CD14-positive monocyte (primary cell): ENCODE results near the gene NSMCE1. TPM values are rescaled to one million over a fixed set of nuclear protein-coding genes. Genes with fewer than 3 reads are reported as not detected.
A peak's percentile ranks its signal among the peaks of the same experiment; 100 is the strongest.

Experiments
- DNase-seq, 3 donors: peaks; one replicate each; pipeline ENCODE4 v3.0.0-alpha.2; 2011 to 2022
- H2AFZ ChIP-seq: 2 replicates; pipeline ENCODE4 v1.6.0; 2012; ENCODE audit warnings: mild to moderate bottlenecking, low read depth, low read length, inconsistent platforms; ENCODE audit not compliant: insufficient read depth, poor library complexity, severe bottlenecking
- H3K27ac ChIP-seq, 2 donors: 1 replicate in 1 of 2; 2 replicates in 1 of 2; pipeline ENCODE4 v1.5.1; 2012 to 2013; ENCODE audit warnings: low read length in 2 of 2, control low read depth in 1 of 2, inconsistent platforms in 1 of 2, low read depth in 1 of 2, mild to moderate bottlenecking in 1 of 2
- H3K27me3 ChIP-seq, 2 donors: one replicate each; pipeline versions ENCODE4 v1.6.0 to v1.6.1; 2011 to 2013; ENCODE audit warnings: low read length in 2 of 2; ENCODE audit not compliant: control insufficient read depth in 2 of 2, insufficient read depth in 2 of 2
- H3K36me3 ChIP-seq, 2 donors: replicated peaks in 1 of 2; 1 replicate in 1 of 2; 2 replicates in 1 of 2; pipeline versions ENCODE4 v1.5.1 to v1.6.1; 2012 to 2013; ENCODE audit warnings: low read length in 2 of 2, control low read depth in 1 of 2, inconsistent platforms in 1 of 2, mild to moderate bottlenecking in 1 of 2; ENCODE audit not compliant: insufficient read depth in 2 of 2, control insufficient read depth in 1 of 2
- H3K4me1 ChIP-seq, 2 donors: 1 replicate in 1 of 2; 2 replicates in 1 of 2; pipeline versions ENCODE4 v1.5.1 to v1.6.1; 2012 to 2013; ENCODE audit warnings: low read length in 2 of 2, control low read depth in 1 of 2, inconsistent platforms in 1 of 2, mild to moderate bottlenecking in 1 of 2, moderate library complexity in 1 of 2; ENCODE audit not compliant: insufficient read depth in 2 of 2, control insufficient read depth in 1 of 2
- H3K4me2 ChIP-seq: replicated peaks from 2 replicates; pipeline ENCODE3; 2012; ENCODE audit warnings: low read length, moderate library complexity, mild to moderate bottlenecking; ENCODE audit not compliant: poor library complexity, severe bottlenecking; ENCODE audit errors: extremely low read depth
- H3K4me3 ChIP-seq, 3 experiments: fragments of 200-600 bp in 1 of 3; sonication (generic) in 1 of 3; replicated peaks in 1 of 3; 1 replicate in 2 of 3; 2 replicates in 1 of 3; pipeline ENCODE4 v1.5.1; 2011 to 2013; ENCODE audit warnings: low read length in 3 of 3, mild to moderate bottlenecking in 3 of 3, control low read depth in 2 of 3, low read depth in 2 of 3, inconsistent platforms in 1 of 3, moderate library complexity in 1 of 3
- H3K79me2 ChIP-seq: 2 replicates; pipeline ENCODE4 v1.6.0; 2012; ENCODE audit warnings: mild to moderate bottlenecking, control low read depth, inconsistent platforms, low read length, moderate library complexity; ENCODE audit not compliant: insufficient read depth
- H3K9ac ChIP-seq: 2 replicates; pipeline ENCODE4 v1.6.0; 2017; ENCODE audit warnings: low read length, mild to moderate bottlenecking; ENCODE audit not compliant: insufficient read depth, poor library complexity, severe bottlenecking
- H3K9me3 ChIP-seq, 2 donors: replicated peaks in 1 of 2; 1 replicate in 1 of 2; 2 replicates in 1 of 2; pipeline versions ENCODE4 v1.5.1 to v1.6.1; 2012 to 2013; ENCODE audit warnings: low read length in 2 of 2, control low read depth in 1 of 2; ENCODE audit not compliant: control insufficient read depth in 1 of 2, insufficient read depth in 1 of 2
- H4K20me1 ChIP-seq: 2 replicates; pipeline ENCODE4 v1.6.0; 2012; ENCODE audit warnings: mild to moderate bottlenecking, low read length, control low read depth, moderate library complexity; ENCODE audit not compliant: insufficient read depth
- H3K27ac Mint-ChIP-seq, 7 donors: one replicate each; pipeline ENCODE4 v1.8.0; 2020; ENCODE audit warnings: mild to moderate bottlenecking in 7 of 7, mixed read lengths in 7 of 7, moderate library complexity in 6 of 7, inconsistent platforms in 2 of 7
- H3K27me3 Mint-ChIP-seq, 3 donors: one replicate each; pipeline ENCODE4 v1.8.0; 2021 to 2022; ENCODE audit warnings: low read depth in 3 of 3, mild to moderate bottlenecking in 3 of 3, mixed read lengths in 3 of 3, moderate library complexity in 3 of 3, inconsistent platforms in 1 of 3
- H3K36me3 Mint-ChIP-seq, 2 donors: one replicate each; pipeline ENCODE4 v1.8.0; 2020; ENCODE audit warnings: mixed read lengths in 2 of 2, inconsistent platforms in 1 of 2, mild to moderate bottlenecking in 1 of 2
- H3K4me1 Mint-ChIP-seq: one replicate; pipeline ENCODE4 v1.8.0; 2020; ENCODE audit warnings: mild to moderate bottlenecking, mixed read lengths
- H3K4me3 Mint-ChIP-seq, 2 donors: one replicate each; pipeline ENCODE4 v1.8.0; 2020; ENCODE audit warnings: mild to moderate bottlenecking in 2 of 2, mixed read lengths in 2 of 2, moderate library complexity in 1 of 2
- H3K9me3 Mint-ChIP-seq, 7 donors: one replicate each; pipeline ENCODE4 v1.8.0; 2020 to 2022; ENCODE audit warnings: mixed read lengths in 7 of 7, mild to moderate bottlenecking in 6 of 7, moderate library complexity in 6 of 7, inconsistent platforms in 2 of 7
- CTCF ChIP-seq: fragments of 200-600 bp; IDR thresholded peaks from one replicate; pipeline ENCODE4 v1.8.0; 2022; ENCODE audit warnings: antibody characterized with exemption, mild to moderate bottlenecking
- WGBS: methylation state at CpG from one replicate; pipeline ENCODE4 v1.1.5; 2013; ENCODE audit warnings: missing lambda C conversion rate; ENCODE audit not compliant: insufficient coverage; 5-methylcytosine and 5-hydroxymethylcytosine counted together
- intact Hi-C, 2 donors: fragments of 100-400 bp; cut with micrococcal nuclease; formaldehyde crosslinking; loops; one replicate each; pipeline versions ENCODE4 v1.15.0 to v1.15.1; 2023
- polyA plus RNA-seq, 3 donors: library from polyadenylated mRNA; depleted of rRNA in 1 of 3; unstranded in 2 of 3; stranded (reverse) in 1 of 3; fragments of 300-500 nt in 2 of 3; fragments of >200 nt in 1 of 3; fragmentation: Illumina TruSeq in 2 of 3; gene quantifications; 1 replicate in 2 of 3; 2 replicates in 1 of 3; pipeline ENCODE4 v1.2.3, GENCODE V29; 2012 to 2021

The NSMCE1 gene
- polyA plus RNA-seq, 3 donors, result 19.6 to 85.2 (median 82.6) TPM

GRCh38 chr16:27233731-27234130 is 34.8 kb downstream of the NSMCE1 start:
- Histone ChIP-seq H3K79me2 (no peaks in the 10 kb centered on the region), H3K27me3 (no peaks in the 10 kb centered on the region), H3K9ac (no peak overlapping the region), H3K4me3 (no peak overlapping the region), H3K27ac (no peak overlapping the region), H3K4me1 (peaks cover 39 to 53% of the 10 kb centered on the region in 2 donors), H4K20me1 (no peaks in the 10 kb centered on the region), H3K9me3 (no peaks in the 10 kb centered on the region), H3K36me3 (peaks cover 19 to 37% of the 10 kb centered on the region in 2 donors), H2AFZ (no peak overlapping the region), H3K4me2 (no peak overlapping the region)
- no peak overlapping the region for H3K4me3 Mint-ChIP-seq
- intact Hi-C loops, result loop anchor here (2.0 to 5.0 kb wide), 2 partner anchors 134 to 223 kb away; no protein-coding TSS in a partner anchor
- no peak overlapping the region for H3K27ac Mint-ChIP-seq
- no peak for TF ChIP-seq CTCF
- peaks cover 51% of the 10 kb centered on the region for H3K4me1 Mint-ChIP-seq
- no peaks in the 10 kb centered on the region for H3K9me3 Mint-ChIP-seq
- no peak for DNase-seq
- peaks cover 41 to 49% of the 10 kb centered on the region in 2 donors for H3K36me3 Mint-ChIP-seq
- peaks cover 0 to 3% (median 0%) of the 10 kb centered on the region in 3 donors for H3K27me3 Mint-ChIP-seq
- WGBS, result 85% methylated on average over 5 of the region's 6 CpGs

- H2AFZ ChIP-seq, result no peak overlapping the region
- no peak overlapping the region for H3K4me3 Mint-ChIP-seq
- 93% methylated on average over 9 of the region's 13 CpGs for WGBS
- no peak for TF ChIP-seq CTCF
- H3K27ac ChIP-seq, result no peak overlapping the region
- intact Hi-C loops, result loop anchor here in 1 of 2 donors (5.0 kb wide), 1 partner anchor 134 kb away; no protein-coding TSS in a partner anchor
- H3K9me3 ChIP-seq, result no peaks in the 10 kb centered on the region
- peaks cover 47% of the 10 kb centered on the region for H3K4me1 Mint-ChIP-seq
- no peak overlapping the region for H3K4me3 ChIP-seq
- no peak overlapping the region for H3K9ac ChIP-seq
- peaks cover 35 to 46% of the 10 kb centered on the region in 2 donors for H3K4me1 ChIP-seq
- H3K36me3 Mint-ChIP-seq, result peaks cover 41 to 48% of the 10 kb centered on the region in 2 donors
- no peaks in the 10 kb centered on the region for H3K27me3 ChIP-seq
- H3K27me3 Mint-ChIP-seq, result peaks cover 0 to 3% (median 0%) of the 10 kb centered on the region in 3 donors
- no peak overlapping the region for H3K4me2 ChIP-seq
- H3K27ac Mint-ChIP-seq, result peak overlapping the region in 2 of 7 donors; percentile 15 to 19
- no peaks in the 10 kb centered on the region for H3K79me2 ChIP-seq
- peaks cover 19 to 37% of the 10 kb centered on the region in 2 donors for H3K36me3 ChIP-seq
- no peaks in the 10 kb centered on the region for H4K20me1 ChIP-seq
- no peaks in the 10 kb centered on the region for H3K9me3 Mint-ChIP-seq
- no peak for DNase-seq
Observed at GRCh38 chr16:27232901-27233625, 35.5 kb downstream of the NSMCE1 start.
